Colonic mucosa (tissue), 4 donors: ENCODE data around the gene CLIC6. TPM values are rescaled to one million over a fixed set of nuclear protein-coding genes. Genes with fewer than 3 reads are reported as not detected.
"Not testable (repeated sequence)": the region's sequence is repeated elsewhere in the genome, so short reads cannot be mapped to it uniquely, and the experiment has no call there.

Experiments
- DNase-seq: peaks from one replicate; pipeline ENCODE4 v3.0.0-alpha.2; 2020
- H3K27ac ChIP-seq: fragments of 200-600 bp; one replicate; pipeline ENCODE4 v1.8.0; 2021
- H3K27me3 ChIP-seq: fragments of 200-600 bp; one replicate; pipeline ENCODE4 v1.8.0; 2021
- H3K36me3 ChIP-seq: fragments of 200-600 bp; one replicate; pipeline ENCODE4 v1.8.0; 2021
- H3K4me1 ChIP-seq: fragments of 200-600 bp; one replicate; pipeline ENCODE4 v1.8.0; 2021; ENCODE audit warnings: mild to moderate bottlenecking
- H3K4me3 ChIP-seq: fragments of 200-600 bp; one replicate; pipeline ENCODE4 v1.8.0; 2021
- H3K9ac ChIP-seq, 2 donors: one replicate each; pipeline ENCODE4 v1.7.0; 2013; ENCODE audit warnings: control low read depth in 2 of 2, low read depth in 2 of 2, low read length in 2 of 2
- H3K9me3 ChIP-seq: fragments of 200-600 bp; one replicate; pipeline ENCODE4 v1.8.0; 2021
- CTCF ChIP-seq: fragments of 200-600 bp; IDR thresholded peaks from one replicate; pipeline ENCODE4 v1.8.0; 2022; ENCODE audit warnings: antibody characterized with exemption, mild to moderate bottlenecking
- intact Hi-C: fragments of 100-400 bp; cut with DNase I; formaldehyde crosslinking; loops from one replicate; pipeline ENCODE4 v1.14.1; 2022
- total RNA-seq, 2 donors: library from RNA; stranded (reverse); fragmentation: NEBNext Ultra II Directional in 1 of 2; extraction: Animal tissue kit (Norgen Biotek cat#: 25700) in 1 of 2; gene quantifications; one replicate each; pipeline ENCODE4 v1.2.1, GENCODE V29; 2021
- donor health status: healthy.
- donor health status: DM: no; HTN: no; CAD: no.
- donor health status: DM: no; HTN: no; CAD: no.

CLIC6 gene
- total RNA-seq, 2 donors from 2014 or later = 9.4 to 12.8 TPM

GRCh38 chr21:34715985-34716596 is 47.3 kb downstream of the CLIC6 start:
- no peak overlapping the region for H3K4me3 ChIP-seq
- no peaks in the 10 kb centered on the region for H3K36me3 ChIP-seq
- H3K9ac ChIP-seq = no peak overlapping the region
- no peaks in the 10 kb centered on the region for H3K4me1 ChIP-seq
- no peaks in the 10 kb centered on the region for H3K27me3 ChIP-seq
- H3K27ac ChIP-seq = no peak overlapping the region
- no peak for TF ChIP-seq CTCF
- no peaks in the 10 kb centered on the region for H3K9me3 ChIP-seq
- no peak for DNase-seq
- intact Hi-C loops = no loop called here

DNA sequence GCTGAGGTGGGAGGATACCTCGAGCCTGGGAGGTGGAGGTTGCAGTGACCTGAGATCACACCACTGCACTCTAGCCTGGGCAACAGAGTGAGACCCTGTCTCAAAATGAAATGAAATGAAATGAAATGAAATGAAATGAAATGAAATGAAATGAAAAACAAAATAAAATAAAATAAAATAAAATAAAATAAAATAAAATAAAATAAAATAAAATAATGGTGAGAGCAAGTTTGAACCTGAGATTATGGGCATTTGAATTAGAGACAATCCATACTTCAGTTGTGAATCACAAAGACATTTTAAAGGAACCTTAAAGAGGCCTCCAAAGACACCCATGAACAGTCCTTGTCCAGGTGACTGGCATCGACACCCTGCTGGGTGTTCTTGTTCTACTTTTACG is 49.7 kb downstream of the CLIC6 start:
- H3K27me3 ChIP-seq, H3K4me3 ChIP-seq, H3K36me3 ChIP-seq, H3K4me1 ChIP-seq, H3K9me3 ChIP-seq, H3K9ac ChIP-seq, H3K27ac ChIP-seq, intact Hi-C loops, DNase-seq: not testable (repeated sequence)

DNA sequence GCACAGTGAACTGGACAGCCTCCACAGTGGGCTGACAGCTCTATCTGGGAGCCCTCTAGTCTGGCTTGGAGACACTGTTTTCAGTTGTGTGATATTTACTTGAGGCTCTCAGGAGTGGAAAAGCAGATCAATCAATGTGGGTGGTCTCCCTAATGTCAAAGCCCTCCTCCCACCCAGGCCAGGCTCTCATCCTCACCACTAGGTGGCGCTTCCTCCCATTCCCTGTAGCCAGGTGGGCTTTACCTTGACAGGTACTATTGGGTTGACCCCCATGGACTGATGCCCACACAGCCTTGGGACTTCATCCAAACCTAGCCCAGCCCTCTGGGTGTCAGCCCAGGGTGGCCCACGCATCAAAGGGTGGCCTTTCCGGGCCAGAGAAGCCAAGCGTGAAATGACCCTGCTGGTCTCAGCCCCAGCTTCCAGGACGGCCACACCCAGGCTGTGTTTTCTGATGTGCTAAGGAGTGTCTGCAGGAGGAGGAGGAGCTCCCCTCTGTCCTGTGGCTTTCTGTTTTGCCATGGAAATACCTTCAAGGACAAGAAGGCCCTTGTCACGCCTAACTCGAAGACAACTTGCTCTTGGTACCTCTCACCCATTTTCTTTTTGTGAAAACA is 54.0 kb downstream of the CLIC6 start:
- no peaks in the 10 kb centered on the region for H3K9me3 ChIP-seq
- no peak overlapping the region for H3K27ac ChIP-seq
- no peaks in the 10 kb centered on the region for H3K4me1 ChIP-seq
- DNase-seq = peak; percentile 27
- H3K27me3 ChIP-seq = no peaks in the 10 kb centered on the region
- intact Hi-C loops = no loop called here
- H3K36me3 ChIP-seq = no peaks in the 10 kb centered on the region
- no peak overlapping the region for H3K9ac ChIP-seq
- H3K4me3 ChIP-seq = no peak overlapping the region
- peak; percentile 23 for TF ChIP-seq CTCF

- no peak overlapping the region for H3K4me3 ChIP-seq
- no peaks in the 10 kb centered on the region for H3K36me3 ChIP-seq
- H3K27me3 ChIP-seq = no peaks in the 10 kb centered on the region
- no peak overlapping the region for H3K27ac ChIP-seq
- intact Hi-C loops = no loop called here
- no peaks in the 10 kb centered on the region for H3K9me3 ChIP-seq
- TF ChIP-seq CTCF = no peak
- no peaks in the 10 kb centered on the region for H3K4me1 ChIP-seq
- H3K9ac ChIP-seq = no peak overlapping the region
- DNase-seq = no peak
These were observed 55.5 kb downstream of the CLIC6 start for GRCh38 chr21:34724131-34724856.

DNA sequence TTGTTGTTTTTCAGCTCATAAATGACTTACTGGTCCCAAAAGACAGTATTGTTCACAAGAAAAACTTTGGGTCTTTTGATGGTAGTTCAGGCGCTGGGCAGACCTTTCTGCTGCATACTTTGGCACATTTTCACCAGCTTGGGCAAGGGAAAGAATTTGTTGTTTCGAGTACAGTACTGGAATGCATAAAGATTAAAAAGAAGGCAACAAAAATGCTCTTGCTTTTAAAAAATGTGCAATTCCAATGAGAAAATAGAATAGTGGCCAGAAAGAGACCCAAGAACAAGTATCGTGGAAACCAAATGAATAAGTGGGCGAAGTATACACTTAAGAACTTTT is 56.0 kb downstream of the CLIC6 start:
- intact Hi-C loops = no loop called here
- Histone ChIP-seq H3K4me1 (no peaks in the 10 kb centered on the region), H3K36me3 (no peaks in the 10 kb centered on the region), H3K27me3 (no peaks in the 10 kb centered on the region), H3K9me3 (no peaks in the 10 kb centered on the region), H3K9ac (no peak overlapping the region), H3K27ac (no peak overlapping the region), H3K4me3 (no peak overlapping the region)
- no peak for DNase-seq
- TF ChIP-seq CTCF = no peak
